ENCODE measurements around the gene RAB44.
"Not testable (repeated sequence)": the region's sequence is repeated elsewhere in the genome, so short reads cannot be mapped to it uniquely, and the experiment has no call there.

The RAB44 gene

DNA sequence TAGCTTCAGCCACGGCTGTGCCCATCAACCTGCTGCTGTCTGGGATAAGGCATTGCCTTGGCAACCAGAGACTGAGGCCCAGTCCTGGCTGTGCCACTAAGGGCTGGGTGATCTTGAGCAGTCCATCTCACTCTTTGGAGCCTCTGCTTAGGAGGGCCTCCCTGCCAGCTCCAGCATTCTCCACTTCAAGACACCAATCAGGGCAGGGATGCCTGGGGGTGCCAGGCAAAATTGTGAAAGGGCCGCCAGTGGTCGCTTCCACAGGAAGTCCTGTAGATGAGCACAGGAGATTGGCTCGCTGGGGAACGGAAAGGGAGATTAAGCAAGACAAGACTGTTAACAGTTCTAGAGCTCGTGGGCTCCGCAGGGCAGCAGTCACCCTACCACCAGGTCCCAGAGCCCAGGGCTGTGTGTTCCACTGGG lies at the start of gene RAB44:
RAB44 (plus strand) TSS at position 346 of the 423 bp plus-strand sequence. CDS start 6,410 bp downstream, outside the sequence.
- DNase-seq (ENCODE audit: low read depth in 1 of 2, low spot score in 1 of 2): no peak

GRCh38 chr6:36649086-36649485 lies 48.5 kb upstream of the RAB44 start:
- DNase-seq (ENCODE audit: low read depth in 1 of 2, low spot score in 1 of 2): no peak

GRCh38 chr6:36649701-36650484 lies 47.7 kb upstream of the RAB44 start:
- DNase-seq (ENCODE audit: low read depth in 1 of 2, low spot score in 1 of 2): no peak

DNA sequence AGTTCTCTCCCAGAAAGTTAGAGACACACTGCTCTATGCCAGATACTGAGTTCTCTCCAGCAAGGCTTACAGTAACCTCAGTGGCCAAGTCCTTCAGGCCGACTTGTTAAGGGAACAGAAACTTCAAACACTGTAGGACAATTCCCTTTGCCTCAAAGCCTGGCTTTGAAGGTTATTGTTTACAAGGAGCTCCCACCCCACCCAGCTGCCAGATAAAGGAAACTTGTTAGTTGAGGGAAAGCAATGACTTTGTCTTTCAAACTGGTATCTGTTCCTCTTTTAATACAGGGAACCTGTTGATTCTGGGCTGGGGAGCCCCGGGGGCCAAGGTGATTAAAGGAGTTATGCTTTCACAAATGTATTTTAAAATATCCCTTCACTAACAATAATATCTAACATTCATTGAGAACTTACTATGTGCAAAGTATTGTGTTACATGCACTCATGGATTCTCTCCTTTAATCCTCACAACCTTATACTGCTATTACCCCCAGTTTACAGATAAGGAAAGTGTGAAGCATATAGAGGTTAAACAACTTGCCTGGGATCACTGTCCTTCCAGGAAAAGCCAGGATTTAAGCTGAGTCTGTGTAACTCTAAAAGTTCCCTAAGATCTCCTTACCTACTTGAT lies 46.7 kb upstream of the RAB44 start:
- no peak for DNase-seq (ENCODE audit: low read depth in 1 of 2, low spot score in 1 of 2)

DNA sequence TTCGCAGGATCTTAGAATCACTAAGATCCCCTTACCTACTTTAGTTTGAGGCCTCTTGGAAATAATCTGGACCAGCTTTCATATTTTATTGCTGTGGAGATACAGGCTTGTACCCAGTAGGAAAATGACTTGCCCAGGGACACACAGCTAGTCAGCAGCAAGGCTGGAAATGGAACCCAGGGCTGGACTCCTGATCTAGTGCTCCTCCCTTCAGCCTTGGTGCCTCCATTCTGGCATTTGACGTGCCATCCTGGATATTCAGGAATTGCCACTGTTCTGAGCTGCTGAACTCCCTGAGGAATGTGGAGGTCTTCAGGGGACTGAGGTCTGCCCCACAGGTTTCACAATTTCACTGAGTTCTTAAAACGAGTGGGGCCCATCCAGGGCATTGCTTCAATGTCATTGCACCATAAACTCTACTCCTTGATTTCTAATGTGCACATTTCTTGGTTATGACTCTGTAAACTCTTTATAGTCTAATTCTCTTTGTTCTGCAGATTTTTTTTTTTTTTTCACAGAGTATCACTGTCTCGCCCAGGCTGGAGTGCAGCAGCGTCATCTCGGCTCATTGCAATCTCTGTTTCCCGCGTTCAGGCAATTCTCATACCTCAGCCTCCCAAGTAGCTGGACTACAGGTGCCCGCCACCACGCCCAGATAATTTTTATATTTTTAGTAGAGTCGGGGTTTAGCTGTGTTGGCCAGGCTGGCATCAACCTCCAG lies 45.8 kb upstream of the RAB44 start:
- no peak for DNase-seq (ENCODE audit: low read depth in 1 of 2, low spot score in 1 of 2)

- not testable (repeated sequence) for DNase-seq (ENCODE audit: low read depth in 1 of 2, low spot score in 1 of 2)
Measured at GRCh38 chr6:36654469-36654868, 43.2 kb upstream of the RAB44 start.

DNA sequence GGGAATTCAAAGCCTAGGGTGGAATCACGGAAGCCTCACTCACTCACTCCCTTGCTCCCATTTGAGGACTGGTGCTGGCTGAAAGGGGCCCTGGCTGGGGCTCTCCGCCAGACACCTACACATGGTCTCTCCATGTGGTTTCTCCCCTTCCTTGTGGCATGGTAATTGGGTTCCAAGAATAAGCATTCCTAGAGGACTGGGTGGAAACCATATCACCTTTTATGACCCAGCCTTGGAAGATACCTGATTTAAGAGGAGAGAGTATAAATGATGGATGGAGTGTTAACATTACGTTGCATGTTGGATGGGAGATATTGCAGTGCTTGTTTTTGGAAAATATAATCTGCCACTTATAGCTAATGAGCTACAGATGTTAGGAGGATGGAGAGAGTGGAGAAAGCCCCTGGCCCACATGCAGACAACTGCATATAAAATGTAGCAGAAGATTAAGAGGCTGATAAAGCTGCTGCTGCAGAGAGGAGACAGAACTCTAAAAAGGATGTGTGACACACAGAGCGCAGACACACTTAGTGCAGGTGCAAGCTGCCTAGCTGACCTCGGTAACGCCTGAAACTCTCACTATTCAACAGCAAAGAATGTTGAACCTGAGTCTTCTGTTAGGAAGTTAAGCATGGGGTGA lies 42.4 kb upstream of the RAB44 start:
- DNase-seq (ENCODE audit: low read depth in 1 of 2, low spot score in 1 of 2): no peak

GRCh38 chr6:36656441-36656840 lies 41.2 kb upstream of the RAB44 start:
- no peak for DNase-seq (ENCODE audit: low read depth in 1 of 2, low spot score in 1 of 2)

DNA sequence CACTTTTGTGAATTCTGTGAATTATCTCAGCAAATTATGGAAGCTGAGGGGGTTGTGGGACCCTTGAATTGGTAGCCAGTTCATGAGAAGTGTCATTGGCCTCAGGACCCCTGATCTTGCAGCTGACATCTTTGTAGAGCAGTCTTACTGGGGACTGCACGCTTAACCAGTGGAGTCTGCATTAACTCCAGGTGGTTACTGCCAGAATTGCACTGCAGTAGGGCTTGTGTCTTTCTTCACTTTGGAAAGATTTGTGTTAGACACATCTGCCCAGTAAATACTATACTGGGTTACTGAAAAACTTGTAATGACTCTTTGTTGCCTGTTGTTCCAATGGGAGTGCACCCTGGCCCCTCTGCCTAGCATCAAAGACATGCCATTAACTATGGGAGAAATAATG lies 40.4 kb upstream of the RAB44 start:
- DNase-seq (ENCODE audit: low read depth in 1 of 2, low spot score in 1 of 2): no peak

- DNase-seq (ENCODE audit: low read depth in 1 of 2, low spot score in 1 of 2): no peak
Measured at GRCh38 chr6:36657942-36658544, 39.6 kb upstream of the RAB44 start.

DNA sequence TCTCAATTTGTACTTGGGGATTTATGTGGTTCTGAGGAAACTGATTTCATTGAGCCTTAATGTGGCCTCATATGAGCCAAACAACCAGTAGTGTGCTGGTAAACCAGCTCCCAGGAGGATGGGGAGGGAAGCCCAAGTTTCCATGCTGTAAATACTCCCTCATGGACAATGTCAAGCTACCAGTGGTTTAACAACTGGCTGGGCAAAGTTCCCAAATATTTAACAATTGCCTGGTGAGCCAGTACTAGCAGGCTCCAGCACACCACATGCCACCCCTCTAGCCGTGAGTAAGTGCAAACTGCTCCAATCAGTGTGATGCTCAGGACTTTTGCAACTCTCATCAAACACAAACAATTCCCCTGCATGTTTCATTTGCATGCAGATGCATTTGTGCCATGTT lies 38.4 kb upstream of the RAB44 start:
- no peak for DNase-seq (ENCODE audit: low read depth in 1 of 2, low spot score in 1 of 2)

GRCh38 chr6:36660771-36661471 lies 36.7 kb upstream of the RAB44 start:
- DNase-seq (ENCODE audit: low read depth in 1 of 2, low spot score in 1 of 2): no peak

DNA sequence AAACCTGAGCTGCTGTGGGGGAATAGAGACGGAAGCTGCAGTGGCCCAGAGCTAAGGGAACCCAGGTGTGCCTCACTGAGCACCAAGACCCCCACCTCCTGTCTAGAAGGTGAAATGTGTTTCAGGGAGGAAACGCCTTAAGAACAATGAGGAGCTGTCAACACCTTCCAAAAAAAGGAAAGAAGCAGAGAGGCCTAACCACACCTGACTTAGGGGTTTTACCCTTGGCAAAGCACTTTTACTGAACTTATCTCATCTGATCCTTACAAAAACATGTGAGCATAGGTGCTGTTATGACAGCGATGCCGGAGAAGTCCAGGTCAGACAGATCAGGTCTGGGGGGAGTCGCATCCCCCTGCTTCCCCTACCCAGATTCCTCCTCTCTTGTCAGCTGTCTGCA lies 35.2 kb upstream of the RAB44 start:
- no peak for DNase-seq (ENCODE audit: low read depth in 1 of 2, low spot score in 1 of 2)

GRCh38 chr6:36662827-36663256 lies 34.8 kb upstream of the RAB44 start:
- no peak for DNase-seq (ENCODE audit: low read depth in 1 of 2, low spot score in 1 of 2)

DNA sequence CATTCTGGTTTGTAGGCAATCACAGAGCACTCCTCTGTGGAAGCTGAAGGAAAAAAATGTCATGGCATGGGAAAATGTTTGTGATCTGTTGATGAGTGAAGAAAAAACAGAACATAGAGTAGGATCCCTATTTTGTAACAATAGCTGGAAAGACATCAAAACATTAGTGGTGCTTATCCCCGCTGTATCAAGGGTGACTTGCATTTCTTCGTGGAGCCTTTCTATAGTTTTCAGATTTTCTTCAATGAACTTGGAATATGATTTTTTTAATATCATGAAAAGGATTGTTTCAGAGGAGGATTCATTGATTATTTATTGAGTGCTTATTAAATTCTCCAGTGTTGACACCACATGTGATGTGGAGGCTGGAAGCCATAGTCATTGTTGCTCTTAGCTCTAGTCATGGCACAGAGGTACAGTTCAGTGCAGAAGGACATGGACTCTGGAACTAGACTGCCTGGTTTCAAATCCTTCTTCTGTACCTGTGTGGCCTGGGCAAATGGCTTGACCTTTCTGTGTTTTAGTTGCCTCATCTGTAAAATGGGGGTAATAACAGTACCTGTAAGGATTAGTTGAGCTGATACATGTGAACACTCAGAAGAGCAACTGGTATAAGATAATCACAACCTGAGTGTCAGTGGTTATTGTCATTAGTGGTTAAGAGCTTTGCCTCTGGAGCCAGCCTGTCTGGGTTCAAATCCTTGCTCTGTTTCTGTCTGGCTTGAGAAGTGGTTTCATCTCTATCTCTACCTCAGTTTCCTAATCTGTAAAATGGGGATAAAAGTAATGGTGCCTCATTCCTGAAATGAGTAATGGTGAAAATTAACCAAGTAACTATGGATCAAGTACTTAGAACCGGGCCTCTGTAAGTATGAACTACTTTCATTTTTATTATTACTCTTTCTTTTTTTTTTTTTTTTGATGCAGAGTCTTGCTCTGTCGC lies 33.9 kb upstream of the RAB44 start:
- no peak for DNase-seq (ENCODE audit: low read depth in 1 of 2, low spot score in 1 of 2)

DNA sequence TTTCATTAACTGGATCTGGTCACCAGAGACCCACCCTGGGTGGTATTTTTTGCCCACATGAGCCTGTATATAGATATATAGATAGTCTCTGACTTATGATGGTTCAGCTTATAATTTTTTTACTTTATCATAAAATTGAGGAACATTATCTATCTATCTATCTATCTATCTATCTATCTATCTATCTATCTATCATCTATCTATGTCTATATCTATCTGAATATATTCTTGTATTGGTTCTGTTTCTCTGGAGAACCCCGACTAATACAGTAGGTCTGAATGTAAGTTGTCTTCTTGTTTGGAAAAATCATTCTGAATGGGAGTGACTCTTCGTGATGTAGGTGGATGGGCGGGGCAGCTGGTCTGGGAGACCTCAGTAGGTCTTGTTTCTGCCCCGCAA lies 32.4 kb upstream of the RAB44 start:
- no peak for DNase-seq (ENCODE audit: low read depth in 1 of 2, low spot score in 1 of 2)

- DNase-seq (ENCODE audit: low read depth in 1 of 2, low spot score in 1 of 2): no peak
Measured at GRCh38 chr6:36666287-36666686, 31.3 kb upstream of the RAB44 start.

- DNase-seq (ENCODE audit: low read depth in 1 of 2, low spot score in 1 of 2): no peak
Measured at GRCh38 chr6:36666826-36667591, 30.6 kb upstream of the RAB44 start.

DNA sequence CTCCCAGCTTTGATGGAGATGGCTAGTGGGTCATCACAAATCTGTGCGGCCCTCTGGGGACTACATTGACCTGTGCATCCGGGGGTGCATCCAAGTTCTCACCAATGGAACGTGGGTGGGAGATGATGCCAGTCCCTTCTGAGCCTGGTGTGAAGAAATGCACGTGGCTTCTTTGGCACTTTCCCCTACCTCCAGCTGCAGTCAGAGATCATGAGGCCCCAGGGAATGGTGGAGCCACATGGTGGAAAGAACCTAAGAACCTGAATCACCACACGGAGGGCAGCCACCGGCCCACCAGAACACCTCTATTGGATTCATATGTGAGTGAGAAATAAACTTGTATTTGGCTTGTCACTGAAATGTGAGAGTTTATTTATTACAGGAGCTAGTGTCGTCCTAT lies 29.0 kb upstream of the RAB44 start:
- no peak for DNase-seq (ENCODE audit: low read depth in 1 of 2, low spot score in 1 of 2)
